ENCODE results near the gene MYADML2.

GRCh38 chr17:81941484-81942166 is 5.4 kb downstream of the MYADML2 start:
- no peak for TF ChIP-seq CTCF (IDR thresholded peaks at IDR 0.05)
- no peak for TF ChIP-seq EZH2phosphoT487 (IDR thresholded peaks at IDR 0.05)
- no peak for TF ChIP-seq EZH2 (IDR thresholded peaks at IDR 0.05)

Data from neural progenitor cell (in vitro differentiated cells).